H1 (cell line): Measurements from ENCODE around the gene PCDHGB7. TPM values are rescaled to one million over a fixed set of nuclear protein-coding genes. Genes with fewer than 3 reads are reported as not detected.

Experiments
- CTCF ChIA-PET: fragments of 300-600 bp; sonication (Branson Sonifier 250); formaldehyde crosslinking; loops from one replicate; lab custom pipeline; 2021; ENCODE audit not compliant: partially characterized antibody; lab: Charles Lee
- POLR2A ChIA-PET: fragments of 300-600 bp; sonication (Branson Sonifier 250); formaldehyde crosslinking; loops from one replicate; lab custom pipeline; 2021; ENCODE audit warnings: inconsistent platforms; ENCODE audit not compliant: partially characterized antibody; lab: Charles Lee
- DNase-seq, 2 experiments: peaks; one replicate each; pipeline versions ENCODE4 v3.0.0 to v3.0.0-alpha.2; 2010 to 2022; ENCODE audit warnings: low spot score in 2 of 2, low read depth in 1 of 2, mixed read lengths in 1 of 2
- FAIRE-seq: peaks from 2 replicates; lab custom pipeline; 2011; peaks lifted over from hg19 to GRCh38; lab: Jason Lieb, UNC
- H2AFZ ChIP-seq: 2 replicates; pipeline ENCODE4 v1.8.1; 2012; ENCODE audit warnings: low read length, inconsistent platforms
- H2AK5ac ChIP-seq: 2 replicates; pipeline ENCODE4 v1.6.1; 2013; ENCODE audit warnings: low read depth, low read length
- H2BK120ac ChIP-seq: replicated peaks from 2 replicates; pipeline ENCODE3; 2013; ENCODE audit warnings: low read depth, low read length, inconsistent platforms
- H2BK12ac ChIP-seq: 2 replicates; pipeline ENCODE4 v1.6.1; 2013; ENCODE audit warnings: low read depth, low read length
- H2BK15ac ChIP-seq: 2 replicates; pipeline ENCODE4 v1.6.1; 2013; ENCODE audit warnings: low read length
- H2BK20ac ChIP-seq: 2 replicates; pipeline ENCODE4 v1.6.1; 2013; ENCODE audit warnings: low read length
- H2BK5ac ChIP-seq: 2 replicates; pipeline ENCODE4 v1.6.1; 2013; ENCODE audit warnings: low read depth, low read length
- H3K14ac ChIP-seq: 2 replicates; pipeline ENCODE4 v1.6.1; 2013; ENCODE audit warnings: inconsistent platforms; ENCODE audit not compliant: insufficient read length
- H3K18ac ChIP-seq: 2 replicates; pipeline ENCODE4 v1.6.1; 2013; ENCODE audit warnings: low read length; ENCODE audit errors: extremely low read depth
- H3K23ac ChIP-seq: 2 replicates; pipeline ENCODE4 v1.6.1; 2013; ENCODE audit warnings: inconsistent platforms; ENCODE audit not compliant: insufficient read length
- H3K23me2 ChIP-seq: 2 replicates; pipeline ENCODE4 v1.6.1; 2013; ENCODE audit warnings: low read depth, low read length
- H3K27ac ChIP-seq: 2 replicates; pipeline ENCODE4 v1.6.1; 2011; ENCODE audit warnings: low read depth, low read length, inconsistent platforms
- H3K27me3 ChIP-seq, 4 experiments: replicated peaks in 1 of 4; 1 replicate in 1 of 4; 2 replicates in 3 of 4; pipeline versions ENCODE4 v1.6.1 to v1.8.1; 2011 to 2013; ENCODE audit warnings: low read length in 3 of 4, mild to moderate bottlenecking in 3 of 4, inconsistent platforms in 2 of 4, mixed read lengths in 2 of 4, moderate library complexity in 1 of 4; ENCODE audit not compliant: control insufficient read depth in 3 of 4, insufficient read depth in 3 of 4; ENCODE audit errors: extremely low read depth in 1 of 4
- H3K36me3 ChIP-seq, 4 experiments: 2 replicates each; pipeline versions ENCODE4 v1.6.1 to v1.8.1; 2011 to 2013; ENCODE audit warnings: mild to moderate bottlenecking in 4 of 4, low read length in 3 of 4, moderate library complexity in 2 of 4, control low read depth in 1 of 4, inconsistent platforms in 1 of 4; ENCODE audit not compliant: insufficient read depth in 4 of 4, control insufficient read depth in 2 of 4
- H3K4ac ChIP-seq: replicated peaks from 2 replicates; pipeline ENCODE3; 2013; ENCODE audit warnings: low read length, low read depth, mixed read lengths, inconsistent platforms; ENCODE audit not compliant: insufficient read length
- H3K4me1 ChIP-seq, 4 experiments: replicated peaks in 1 of 4; 1 replicate in 1 of 4; 2 replicates in 3 of 4; pipeline versions ENCODE4 v1.6.1 to v1.8.1; 2011 to 2013; ENCODE audit warnings: low read length in 3 of 4, inconsistent platforms in 2 of 4, mixed read lengths in 1 of 4; ENCODE audit not compliant: insufficient read depth in 4 of 4, control insufficient read depth in 3 of 4
- H3K4me2 ChIP-seq, 2 experiments: 2 replicates each; pipeline versions ENCODE4 v1.6.1 to v1.8.1; 2011 to 2013; ENCODE audit warnings: low read depth in 2 of 2, low read length in 2 of 2, control low read depth in 1 of 2, inconsistent platforms in 1 of 2, mild to moderate bottlenecking in 1 of 2; ENCODE audit not compliant: insufficient read depth in 1 of 2
- H3K4me3 ChIP-seq, 4 experiments: fragments of 200-600, 300-600 bp in 1 of 4; sonication (generic), shearing (Covaris generic), sonication (Bioruptor Twin) in 1 of 4; 2 replicates each; pipeline versions ENCODE4 v1.5.1 to v1.8.1; 2011 to 2016; ENCODE audit warnings: low read length in 4 of 4, low read depth in 3 of 4, control low read depth in 2 of 4, inconsistent platforms in 2 of 4, mild to moderate bottlenecking in 2 of 4, mixed read lengths in 1 of 4, moderate library complexity in 1 of 4; ENCODE audit not compliant: insufficient read depth in 2 of 4; ENCODE audit errors: extremely low read depth in 1 of 4
- H3K56ac ChIP-seq: replicated peaks from 2 replicates; pipeline ENCODE3; 2013; ENCODE audit warnings: low read depth, mild to moderate bottlenecking, mixed read lengths, low read length, inconsistent platforms; ENCODE audit not compliant: insufficient read length
- H3K79me1 ChIP-seq: 2 replicates; pipeline ENCODE4 v1.6.1; 2013; ENCODE audit warnings: low read depth, low read length, control low read depth
- H3K79me2 ChIP-seq, 2 experiments: 2 replicates each; pipeline versions ENCODE4 v1.6.1 to v1.8.1; 2012 to 2013; ENCODE audit warnings: low read length in 2 of 2, mild to moderate bottlenecking in 2 of 2, inconsistent platforms in 1 of 2; ENCODE audit not compliant: insufficient read depth in 2 of 2, control insufficient read depth in 1 of 2
- H3K9ac ChIP-seq, 4 experiments: replicated peaks in 1 of 4; 1 replicate in 1 of 4; 2 replicates in 3 of 4; pipeline versions ENCODE4 v1.6.1 to v1.8.1; 2011 to 2013; ENCODE audit warnings: low read depth in 3 of 4, low read length in 3 of 4, control low read depth in 2 of 4, mild to moderate bottlenecking in 2 of 4, moderate library complexity in 2 of 4, inconsistent platforms in 1 of 4; ENCODE audit errors: extremely low read depth in 1 of 4
- H3K9me3 ChIP-seq, 2 experiments: 2 replicates each; pipeline versions ENCODE4 v1.6.1 to v1.8.1; 2012 to 2013; ENCODE audit warnings: mild to moderate bottlenecking in 2 of 2, moderate library complexity in 2 of 2, control low read depth in 1 of 2, inconsistent platforms in 1 of 2, low read depth in 1 of 2, low read length in 1 of 2, mixed read lengths in 1 of 2; ENCODE audit not compliant: insufficient read depth in 2 of 2
- H4K20me1 ChIP-seq, 2 experiments: replicated peaks in 1 of 2; 2 replicates each; pipeline versions ENCODE3 to v1.8.1; 2011 to 2013; ENCODE audit warnings: inconsistent platforms in 2 of 2, low read length in 2 of 2, mild to moderate bottlenecking in 1 of 2; ENCODE audit not compliant: insufficient read depth in 2 of 2, control insufficient read depth in 1 of 2
- H4K5ac ChIP-seq: 2 replicates; pipeline ENCODE4 v1.6.1; 2013; ENCODE audit warnings: low read length, low read depth, mixed read lengths, inconsistent platforms; ENCODE audit not compliant: insufficient read length
- H4K8ac ChIP-seq: 2 replicates; pipeline ENCODE4 v1.8.0; 2013; ENCODE audit warnings: mild to moderate bottlenecking, moderate library complexity, low read length, inconsistent platforms; ENCODE audit not compliant: insufficient read depth; ENCODE audit errors: extremely low read depth
- H4K91ac ChIP-seq: replicated peaks from 2 replicates; pipeline ENCODE3; 2013; ENCODE audit warnings: low read length, mixed read lengths, inconsistent platforms; ENCODE audit not compliant: insufficient read length
- BACH1 ChIP-seq: IDR thresholded peaks from 2 replicates; pipeline ENCODE4 v1.6.1; 2012; ENCODE audit warnings: low read length, improper control_type of control experiment
- CBX8 ChIP-seq: fragments of 300-800, 300-1000 bp; sonication (generic); IDR thresholded peaks from 2 replicates; pipeline ENCODE4 v1.7.1; 2016; ENCODE audit warnings: low read depth, low read length, borderline replicate concordance
- CEBPB ChIP-seq: IDR thresholded peaks from 2 replicates; pipeline ENCODE4 v1.6.1; 2012; ENCODE audit warnings: low read depth, low read length
- CHD2 ChIP-seq: IDR thresholded peaks from 2 replicates; pipeline ENCODE4 v1.6.1; 2012; ENCODE audit warnings: low read length, improper control_type of control experiment
- E2F6 ChIP-seq: IDR thresholded peaks from 2 replicates; pipeline ENCODE4 v1.6.1; 2012; ENCODE audit warnings: inconsistent platforms
- GABPA ChIP-seq: IDR thresholded peaks from 2 replicates; pipeline ENCODE4 v1.6.1; 2011; ENCODE audit warnings: mild to moderate bottlenecking, low read length, moderate library complexity, borderline replicate concordance; ENCODE audit not compliant: insufficient read depth
- NANOG ChIP-seq: IDR thresholded peaks from 2 replicates; pipeline ENCODE4 v1.6.1; 2011; ENCODE audit warnings: low read length, low read depth, mild to moderate bottlenecking, inconsistent platforms; ENCODE audit not compliant: insufficient read depth, poor library complexity, severe bottlenecking
- NRF1 ChIP-seq: IDR thresholded peaks from 2 replicates; pipeline ENCODE4 v1.6.1; 2011; ENCODE audit warnings: mild to moderate bottlenecking, low read depth, low read length, improper control_type of control experiment
- RBBP5 ChIP-seq: IDR thresholded peaks from 2 replicates; pipeline ENCODE4 v1.7.1; 2012; ENCODE audit warnings: low read depth, mild to moderate bottlenecking, inconsistent platforms, low read length, moderate library complexity, borderline replicate concordance
- RFX5 ChIP-seq: IDR thresholded peaks from 2 replicates; pipeline ENCODE4 v1.6.1; 2011; ENCODE audit warnings: low read depth, low read length, improper control_type of control experiment, borderline replicate concordance
- RNF2 ChIP-seq: fragments of 200-900, 300-1000 bp; sonication (generic); IDR thresholded peaks from 2 replicates; pipeline ENCODE4 v1.7.1; 2016; ENCODE audit warnings: borderline replicate concordance, low read depth, mild to moderate bottlenecking, antibody characterized with exemption, low read length; ENCODE audit not compliant: poor library complexity, severe bottlenecking; ENCODE audit errors: missing control alignments
- SP1 ChIP-seq: IDR thresholded peaks from 2 replicates; pipeline ENCODE4 v1.6.1; 2011; ENCODE audit warnings: low read depth, low read length
- WGBS, 2 experiments: shearing (Covaris generic) in 1 of 2; methylation state at CpG; one replicate each; pipeline versions ENCODE4 v1.1.6 to v1.1.7; 2013 to 2015; ENCODE audit warnings: low lambda C conversion rate in 2 of 2, mixed read lengths in 2 of 2, inconsistent platforms in 1 of 2, low coverage in 1 of 2, missing lambda C conversion rate in 1 of 2; ENCODE audit not compliant: insufficient replicate concordance in 2 of 2, insufficient coverage in 1 of 2, insufficient read length in 1 of 2; ENCODE audit errors: extremely low coverage in 1 of 2, missing lambda C conversion rate in 1 of 2; 5-methylcytosine and 5-hydroxymethylcytosine counted together
- polyA plus RNA-seq, 7 experiments: library from polyadenylated mRNA; depleted of rRNA in 3 of 7; stranded (reverse) in 5 of 7; unstranded in 2 of 7; fragments of >200 nt in 5 of 7; fragments of 200-250 nt in 2 of 7; gene quantifications; 1 replicate in 5 of 7; 2 replicates in 1 of 7; 4 replicates in 1 of 7; pipeline versions ENCODE4 v1.2.1 to v1.2.3, GENCODE V29; 2011 to 2013; ENCODE audit warnings: missing spikeins in 2 of 7, mixed read lengths in 2 of 7
- total RNA-seq: library from RNA; stranded (reverse); fragmentation: NEBNext Ultra II Directional; extraction: Animal tissue kit (Norgen Biotek cat#: 25700); gene quantifications from 2 replicates; pipeline ENCODE4 v1.2.1, GENCODE V29; 2021
- TF ChIP-seq, protein P1 (sequence below): IDR thresholded peaks from 2 replicates; pipeline ENCODE4 v1.6.1; 2012; ENCODE audit warnings: inconsistent platforms

Gene PCDHGB7
- total and polyA plus RNA-seq, 2 of the 8 experiments (the other 6 are each of a cell fraction or from before 2014, with no cell fraction given), result 4.1 to 9.5 TPM

DNA sequence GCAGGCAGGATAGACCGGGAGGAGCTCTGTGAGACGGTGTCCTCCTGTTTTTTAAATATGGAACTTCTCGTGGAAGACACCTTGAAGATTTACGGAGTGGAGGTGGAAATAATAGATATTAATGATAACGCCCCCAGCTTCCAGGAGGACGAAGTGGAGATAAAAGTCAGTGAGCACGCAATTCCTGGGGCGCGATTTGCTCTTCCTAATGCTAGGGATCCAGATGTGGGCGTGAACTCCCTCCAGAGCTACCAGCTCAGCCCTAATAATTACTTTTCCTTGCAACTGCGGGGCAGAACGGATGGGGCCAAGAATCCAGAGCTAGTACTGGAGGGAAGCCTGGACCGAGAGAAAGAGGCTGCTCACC, 4.0 kb downstream of the PCDHGB7 start:
- Histone ChIP-seq H3K18ac (no peak overlapping the region), H2BK5ac (no peak overlapping the region), H3K4me2 (peak overlapping the region in 1 of 2 experiments; percentile 48; a peak in 2 of 4 replicates), H3K9ac (no peak overlapping the region), H4K20me1 (no peaks in the 10 kb centered on the region), H3K27ac (no peak overlapping the region), H3K23me2 (no peaks in the 10 kb centered on the region), H3K36me3 (peaks cover 0 to 30% (median 3%) of the 10 kb centered on the region in 4 experiments; a peak in 3 of 8 replicates), H3K79me2 (no peaks in the 10 kb centered on the region; a peak in 1 of 4 replicates), H4K8ac (no peak overlapping the region), H3K56ac (no peak overlapping the region), H2BK12ac (no peak overlapping the region), H3K4me3 (peak overlapping the region; percentile 15 to 52 (median 32); a peak in 6 of 8 replicates), H4K5ac (no peak overlapping the region), H2BK20ac (no peak overlapping the region), H3K14ac (no peak overlapping the region), H2BK15ac (no peak overlapping the region), H3K79me1 (no peaks in the 10 kb centered on the region), H3K4me1 (no peaks in the 10 kb centered on the region; a peak in 1 of 7 replicates), H2AK5ac (no peak overlapping the region), H2AFZ (no peak overlapping the region), H4K91ac (no peak overlapping the region), H3K27me3 (peaks cover 0 to 12% (median 6%) of the 10 kb centered on the region in 4 experiments; a peak in 4 of 7 replicates), H3K23ac (no peak overlapping the region), H2BK120ac (no peak overlapping the region), H3K9me3 (peaks cover 38 to 44% of the 10 kb centered on the region in 2 experiments), H3K4ac (no peak overlapping the region)
- FAIRE-seq (no peak), DNase-seq (no peak)
- CTCF ChIA-PET, result interaction anchor here (0.6 to 23.3 kb wide), 47 partner anchors 9 to 229 kb away, joined by 3 to 1236 read pairs (median 5); partner anchors contain the start of genes PCDHB10, PCDHB11, PCDHB14 and PCDHB15
- POLR2A ChIA-PET, result interaction anchor here (1.2 to 2.6 kb wide), 7 partner anchors 13 to 143 kb away, joined by 3 to 14 read pairs (median 7); no protein-coding TSS in a partner anchor
- WGBS, 2 experiments, result 84% methylated on average over 13 of the region's 13 CpGs; no CpG with 5 or more reads in 1 of the 2 experiments
- TF ChIP-seq CEBPB (no peak), RFX5 (no peak), BACH1 (no peak), GABPA (no peak), RNF2 (no peak), NRF1 (no peak), CBX8 (no peak), E2F6 (no peak), CHD2 (no peak), SP1 (no peak), RBBP5 (no peak), NANOG (no peak)
- TF ChIP-seq, protein P1, sequence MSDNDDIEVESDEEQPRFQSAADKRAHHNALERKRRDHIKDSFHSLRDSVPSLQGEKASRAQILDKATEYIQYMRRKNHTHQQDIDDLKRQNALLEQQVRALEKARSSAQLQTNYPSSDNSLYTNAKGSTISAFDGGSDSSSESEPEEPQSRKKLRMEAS, result no peak
